Neural crest cell (in vitro differentiated cells): ENCODE results near the gene ZNF287. TPM values are rescaled to one million over a fixed set of nuclear protein-coding genes. Genes with fewer than 3 reads are reported as not detected.
A peak's percentile ranks its signal among the peaks of the same experiment; 100 is the strongest.

Experiments used
- DNase-seq: peaks from one replicate; pipeline ENCODE4 v3.0.0; 2021; ENCODE audit warnings: low read depth, mixed read lengths, low spot score
- H3K27ac Mint-ChIP-seq: one replicate; pipeline ENCODE4 v1.8.0; 2021; ENCODE audit warnings: mild to moderate bottlenecking, mixed read lengths; ENCODE audit not compliant: unreplicated experiment
- H3K27me3 Mint-ChIP-seq: 2 replicates; pipeline ENCODE4 v1.8.0; 2021; ENCODE audit warnings: low read depth, mild to moderate bottlenecking, mixed read lengths
- H3K36me3 Mint-ChIP-seq: 2 replicates; pipeline ENCODE4 v1.8.0; 2021; ENCODE audit warnings: low read depth, mild to moderate bottlenecking, mixed read lengths
- H3K4me1 Mint-ChIP-seq: 2 replicates; pipeline ENCODE4 v1.8.0; 2021; ENCODE audit warnings: mixed read lengths
- H3K4me3 Mint-ChIP-seq: one replicate; pipeline ENCODE4 v1.8.0; 2021; ENCODE audit warnings: mild to moderate bottlenecking, mixed read lengths
- H3K9me3 Mint-ChIP-seq: 2 replicates; pipeline ENCODE4 v1.8.0; 2021; ENCODE audit warnings: mixed read lengths
- total RNA-seq: library from RNA; stranded (reverse); gene quantifications from 2 replicates; pipeline ENCODE4 v1.2.1, GENCODE V29; 2021
- TF ChIP-seq, protein P1 (sequence below): fragments of 200-600 bp; sonication (generic); conservative IDR thresholded peaks from 2 replicates; pipeline ENCODE4 v1.5.0; 2021; ENCODE audit warnings: antibody characterized with exemption, mild to moderate bottlenecking

The ZNF287 gene
- total RNA-seq, 1 donor from 2014 or later, result 16.6 TPM

DNA sequence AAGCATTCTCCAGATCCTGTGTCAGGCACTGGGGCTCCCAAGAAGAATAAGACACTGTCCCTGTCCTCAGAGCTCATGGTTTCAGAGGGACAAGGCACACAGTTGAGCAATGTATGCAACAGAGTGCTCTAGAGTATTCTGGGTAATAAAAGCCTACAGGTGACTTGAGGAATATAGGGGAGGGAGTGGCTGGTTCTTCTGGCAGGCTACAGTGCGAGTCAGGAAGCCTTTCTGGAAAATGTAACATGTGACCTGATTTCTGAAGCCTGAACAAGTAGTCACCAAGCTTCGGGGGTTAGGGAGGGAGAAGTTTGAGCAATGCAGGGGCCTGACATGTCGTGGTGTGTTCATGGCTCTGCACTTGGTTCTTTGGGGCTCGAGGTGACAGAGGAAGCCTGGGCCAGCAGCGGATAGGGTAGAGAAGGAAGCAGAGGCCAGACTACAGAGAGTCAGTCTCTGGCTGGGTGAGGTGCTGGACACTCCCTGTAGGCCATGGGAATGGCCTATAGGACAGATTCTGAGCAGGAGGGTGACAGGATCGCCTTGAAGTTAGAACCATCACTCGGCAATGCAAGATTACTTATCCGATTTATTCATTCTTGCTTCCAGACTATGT is 61.0 kb downstream of the ZNF287 start:
- no peaks in the 10 kb centered on the region for H3K9me3 Mint-ChIP-seq
- H3K27me3 Mint-ChIP-seq, result no peaks in the 10 kb centered on the region
- DNase-seq, result no peak
- H3K36me3 Mint-ChIP-seq, result no peaks in the 10 kb centered on the region
- H3K27ac Mint-ChIP-seq, result no peak overlapping the region
- TF ChIP-seq, protein P1, sequence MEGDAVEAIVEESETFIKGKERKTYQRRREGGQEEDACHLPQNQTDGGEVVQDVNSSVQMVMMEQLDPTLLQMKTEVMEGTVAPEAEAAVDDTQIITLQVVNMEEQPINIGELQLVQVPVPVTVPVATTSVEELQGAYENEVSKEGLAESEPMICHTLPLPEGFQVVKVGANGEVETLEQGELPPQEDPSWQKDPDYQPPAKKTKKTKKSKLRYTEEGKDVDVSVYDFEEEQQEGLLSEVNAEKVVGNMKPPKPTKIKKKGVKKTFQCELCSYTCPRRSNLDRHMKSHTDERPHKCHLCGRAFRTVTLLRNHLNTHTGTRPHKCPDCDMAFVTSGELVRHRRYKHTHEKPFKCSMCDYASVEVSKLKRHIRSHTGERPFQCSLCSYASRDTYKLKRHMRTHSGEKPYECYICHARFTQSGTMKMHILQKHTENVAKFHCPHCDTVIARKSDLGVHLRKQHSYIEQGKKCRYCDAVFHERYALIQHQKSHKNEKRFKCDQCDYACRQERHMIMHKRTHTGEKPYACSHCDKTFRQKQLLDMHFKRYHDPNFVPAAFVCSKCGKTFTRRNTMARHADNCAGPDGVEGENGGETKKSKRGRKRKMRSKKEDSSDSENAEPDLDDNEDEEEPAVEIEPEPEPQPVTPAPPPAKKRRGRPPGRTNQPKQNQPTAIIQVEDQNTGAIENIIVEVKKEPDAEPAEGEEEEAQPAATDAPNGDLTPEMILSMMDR, result no peak
- no peak overlapping the region for H3K4me3 Mint-ChIP-seq
- peaks cover 20% of the 10 kb centered on the region for H3K4me1 Mint-ChIP-seq

DNA sequence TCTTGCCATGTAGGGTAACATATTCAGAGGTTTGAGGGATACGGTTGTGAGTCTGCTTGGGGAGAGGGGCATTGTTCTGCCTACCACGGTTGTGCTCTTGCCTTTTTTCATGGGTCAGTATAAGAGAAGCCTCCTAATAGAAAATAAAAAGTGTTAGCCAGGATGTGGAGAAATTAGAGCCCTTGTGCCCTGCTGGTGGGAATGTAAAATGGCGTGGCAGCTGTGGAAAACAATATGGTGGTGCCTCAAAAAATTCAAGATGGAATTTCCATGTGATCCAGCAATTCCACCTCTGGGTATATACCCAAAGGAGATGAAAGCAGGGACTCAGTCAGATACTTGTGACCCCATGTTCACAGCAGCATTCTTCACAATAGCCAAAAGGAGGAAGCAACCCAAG is 62.8 kb downstream of the ZNF287 start:
- no peaks in the 10 kb centered on the region for H3K9me3 Mint-ChIP-seq
- no peak overlapping the region for H3K27ac Mint-ChIP-seq
- no peak for DNase-seq
- H3K4me3 Mint-ChIP-seq, result no peak overlapping the region
- H3K36me3 Mint-ChIP-seq, result no peaks in the 10 kb centered on the region
- peaks cover 6% of the 10 kb centered on the region for H3K4me1 Mint-ChIP-seq
- TF ChIP-seq, protein P1, result peak; percentile 47
- no peaks in the 10 kb centered on the region for H3K27me3 Mint-ChIP-seq

DNA sequence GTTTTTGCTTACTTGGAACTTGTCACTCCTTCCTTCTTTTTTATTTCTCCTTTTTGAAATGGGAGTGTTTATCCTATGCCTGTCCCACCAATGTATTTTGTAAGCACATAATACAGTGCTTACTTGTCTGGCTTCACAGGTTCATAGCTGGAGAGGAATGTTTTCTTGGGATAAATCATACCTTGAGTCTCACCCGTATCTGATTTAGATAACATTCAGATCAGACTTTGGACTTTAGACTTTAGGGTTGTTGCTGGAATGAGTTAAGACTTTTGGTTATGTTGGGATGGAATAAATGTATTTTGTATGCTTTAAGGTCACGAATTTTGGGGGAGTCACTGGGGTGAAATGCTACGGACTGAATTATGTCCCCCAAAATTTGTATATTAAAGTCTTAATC is 64.0 kb downstream of the ZNF287 start:
- TF ChIP-seq, protein P1, result no peak
- no peaks in the 10 kb centered on the region for H3K9me3 Mint-ChIP-seq
- no peak overlapping the region for H3K4me3 Mint-ChIP-seq
- H3K36me3 Mint-ChIP-seq, result no peaks in the 10 kb centered on the region
- H3K4me1 Mint-ChIP-seq, result no peaks in the 10 kb centered on the region
- no peak overlapping the region for H3K27ac Mint-ChIP-seq
- no peak for DNase-seq
- no peaks in the 10 kb centered on the region for H3K27me3 Mint-ChIP-seq

Other genes with a start within 250 kb of the ZNF287 start
- gene CENPV, start 215.7 kb downstream of the ZNF287 start, total RNA-seq, result 488 and 489 TPM in 2 replicates
- 2,058 and 2,177 TPM in 2 replicates for gene UBB, start 188.1 kb downstream of the ZNF287 start, total RNA-seq
- gene TRPV2, start 153.6 kb downstream of the ZNF287 start, total RNA-seq, result 0.98 and 1.3 TPM in 2 replicates
- gene LRRC75A, start 77.0 kb downstream of the ZNF287 start, total RNA-seq, result 5.6 and 7.2 TPM in 2 replicates
- 12.1 and 12.6 TPM in 2 replicates for gene ZNF624, start 84.6 kb upstream of the ZNF287 start, total RNA-seq
- 1.3 and 1.6 TPM in 2 replicates for gene CCDC144A, start 121.0 kb upstream of the ZNF287 start, total RNA-seq